Caco-2 (cell line): ENCODE measurements around the gene ALKBH6. TPM values are rescaled to one million over a fixed set of nuclear protein-coding genes. Genes with fewer than 3 reads are reported as not detected.

Source experiments
- BruUV-seq: library from RNA; stranded (reverse); fragments of 400-500 nt; replicated peaks from 2 replicates; lab custom pipeline; 2021; lab: Mats Ljungman, UMichigan
- CTCF ChIA-PET: fragments of 300-600 bp; sonication (Branson Sonifier 250); formaldehyde crosslinking; loops from one replicate; lab custom pipeline; 2022; ENCODE audit warnings: antibody characterized with exemption; lab: Charles Lee
- POLR2A ChIA-PET: fragments of 300-600 bp; sonication (Branson Sonifier 250); formaldehyde crosslinking; loops from one replicate; lab custom pipeline; 2022; ENCODE audit warnings: antibody characterized with exemption; lab: Charles Lee
- DNase-seq, 2 experiments: peaks; one replicate each; pipeline versions ENCODE4 v3.0.0 to v3.0.0-alpha.2; 2020 to 2022
- H3K27me3 ChIP-seq: replicated peaks from 2 replicates; pipeline ENCODE4 v1.6.0; 2011; ENCODE audit warnings: low read length; ENCODE audit not compliant: control insufficient read depth, insufficient read depth
- H3K36me3 ChIP-seq: 2 replicates; pipeline ENCODE4 v1.5.1; 2011; ENCODE audit warnings: low read length; ENCODE audit not compliant: control insufficient read depth, insufficient read depth
- H3K4me1 ChIP-seq: fragments of 250-450 bp; sonication (Bioruptor Pico); 2 replicates; pipeline ENCODE4 v1.5.1; 2020; ENCODE audit warnings: mild to moderate bottlenecking
- H3K4me3 ChIP-seq: 2 replicates; pipeline ENCODE4 v1.5.1; 2011; ENCODE audit warnings: low read depth, mild to moderate bottlenecking, control low read depth, low read length
- H3K9me3 ChIP-seq: fragments of 250-450 bp; sonication (Bioruptor Pico); 2 replicates; pipeline ENCODE4 v1.5.1; 2020; ENCODE audit warnings: mild to moderate bottlenecking, moderate library complexity
- H3K27ac Mint-ChIP-seq: one replicate; pipeline ENCODE4 v1.8.0; 2022; ENCODE audit warnings: mixed read lengths; ENCODE audit not compliant: unreplicated experiment
- H3K27me3 Mint-ChIP-seq: one replicate; pipeline ENCODE4 v1.8.0; 2022; ENCODE audit warnings: mixed read lengths; ENCODE audit not compliant: insufficient read depth, unreplicated experiment
- H3K36me3 Mint-ChIP-seq: one replicate; pipeline ENCODE4 v1.8.0; 2022; ENCODE audit warnings: mild to moderate bottlenecking, mixed read lengths; ENCODE audit not compliant: insufficient read depth, unreplicated experiment
- H3K4me1 Mint-ChIP-seq: one replicate; pipeline ENCODE4 v1.8.0; 2022; ENCODE audit warnings: low read depth, mixed read lengths; ENCODE audit not compliant: unreplicated experiment
- H3K4me3 Mint-ChIP-seq: one replicate; pipeline ENCODE4 v1.8.0; 2022; ENCODE audit warnings: mild to moderate bottlenecking, moderate library complexity, mixed read lengths; ENCODE audit not compliant: unreplicated experiment
- H3K9me3 Mint-ChIP-seq: one replicate; pipeline ENCODE4 v1.8.0; 2022; ENCODE audit warnings: mixed read lengths; ENCODE audit not compliant: unreplicated experiment
- intact Hi-C: fragments of 100-400 bp; cut with micrococcal nuclease; formaldehyde crosslinking; loops from one replicate; pipeline ENCODE4 v1.10.0; 2022; ENCODE audit not compliant: unreplicated experiment
- total RNA-seq: library from RNA; stranded (reverse); gene quantifications from 2 replicates; pipeline ENCODE4 v1.2.3, GENCODE V29; 2022
- TF ChIP-seq, protein P1 (sequence below), 2 experiments: fragments of 200-600 bp in 1 of 2; IDR thresholded peaks; 1 replicate in 1 of 2; 2 replicates in 1 of 2; pipeline versions ENCODE4 v1.5.1 to v1.8.0; 2011 to 2022; ENCODE audit warnings: antibody characterized with exemption in 1 of 2, control low read depth in 1 of 2, inconsistent platforms in 1 of 2, low read depth in 1 of 2, low read length in 1 of 2, mild to moderate bottlenecking in 1 of 2, moderate library complexity in 1 of 2; ENCODE audit not compliant: insufficient read depth in 1 of 2, severe bottlenecking in 1 of 2, unreplicated experiment in 1 of 2

Gene ALKBH6
- total RNA-seq, 1 experiment from 2014 or later, result 29.4 TPM

DNA sequence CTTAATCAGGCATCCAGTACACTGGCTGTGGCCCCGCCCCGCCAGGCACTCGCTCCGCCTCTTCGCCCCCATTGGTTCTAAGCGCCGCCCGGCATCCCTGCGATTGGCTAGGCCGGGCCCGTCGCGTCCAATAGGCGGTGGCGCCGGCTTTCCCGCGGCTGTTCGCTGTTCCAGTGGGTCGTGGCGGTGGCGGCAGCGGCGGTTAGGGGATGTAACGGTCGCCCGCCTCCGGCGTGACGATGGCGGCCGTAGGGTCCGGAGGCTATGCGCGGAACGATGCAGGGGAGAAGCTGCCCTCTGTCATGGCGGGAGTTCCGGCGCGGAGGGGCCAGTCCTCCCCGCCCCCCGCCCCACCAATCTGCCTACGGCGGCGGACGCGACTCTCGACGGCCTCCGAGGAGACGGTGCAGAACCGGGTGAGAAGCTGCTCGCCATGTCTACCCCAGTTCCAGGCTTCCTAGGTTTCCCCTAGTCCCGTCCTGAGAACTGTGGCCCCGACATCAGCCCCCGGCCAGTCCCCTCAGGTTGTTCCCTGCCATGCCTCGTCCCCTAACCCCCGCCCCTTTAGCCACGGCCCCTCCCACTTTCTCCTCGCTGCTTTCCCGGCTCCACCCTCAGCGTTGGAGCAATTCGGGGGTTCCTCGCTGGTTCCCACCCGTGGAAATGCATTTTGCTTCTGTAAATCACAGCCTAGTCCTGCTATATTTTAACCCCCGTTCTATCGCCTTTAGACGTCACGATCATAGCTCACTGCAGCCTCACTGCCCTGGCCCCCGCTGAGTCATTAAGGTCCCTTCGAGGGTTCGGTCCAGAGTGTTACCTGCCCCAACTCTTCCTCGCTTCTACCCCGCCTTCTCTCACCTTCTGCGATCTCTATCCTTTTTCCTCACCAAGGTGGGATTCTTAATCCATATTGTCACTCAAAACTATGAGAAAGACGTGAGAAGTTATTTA lies 41.0 kb upstream of the ALKBH6 start, which contains the start of gene WDR62:
WDR62 (plus strand) TSS at position 165 of the 954 bp plus-strand sequence; CDS start at position 240, 75 bp downstream.
- Mint-ChIP-seq H3K4me3 (peak within 1 kb of the TSS; percentile 88), H3K27ac (peak within 1 kb of the TSS; percentile 82), H3K27me3 (no peaks in the 10 kb centered on the region), H3K36me3 (peaks cover 47% of the 10 kb centered on the region), H3K4me1 (peaks cover 29% of the 10 kb centered on the region), H3K9me3 (no peaks in the 10 kb centered on the region)
- no TSS peak for BruUV-seq
- intact Hi-C loops, result loop anchor here (1.0 to 5.0 kb wide), 9 partner anchors 13 to 353 kb away; partner anchors contain the start of genes ALKBH6, HSPB6, SDHAF1 and SYNE4
- Histone ChIP-seq H3K36me3 (peaks cover 1% of the 10 kb centered on the region), H3K4me3 (peak within 1 kb of the TSS; percentile 61), H3K4me1 (peaks cover 25% of the 10 kb centered on the region; the same call in 1 of the 2 replicates), H3K9me3 (no peaks in the 10 kb centered on the region), H3K27me3 (no peaks in the 10 kb centered on the region)
- ChIA-PET CTCF (interaction anchor here (0.5 to 1.1 kb wide), 6 partner anchors 41 to 97 kb away, joined by 3 to 6 read pairs (median 5); partner anchors contain the start of gene ALKBH6), POLR2A (interaction anchor here (0.5 to 1.7 kb wide), 8 partner anchors 8 to 307 kb away, joined by 3 to 15 read pairs (median 4); partner anchors contain the start of genes ALKBH6, LIN37, POLR2I and SYNE4)
- DNase-seq, result peak; percentile 95 to 97
- TF ChIP-seq, protein P1, sequence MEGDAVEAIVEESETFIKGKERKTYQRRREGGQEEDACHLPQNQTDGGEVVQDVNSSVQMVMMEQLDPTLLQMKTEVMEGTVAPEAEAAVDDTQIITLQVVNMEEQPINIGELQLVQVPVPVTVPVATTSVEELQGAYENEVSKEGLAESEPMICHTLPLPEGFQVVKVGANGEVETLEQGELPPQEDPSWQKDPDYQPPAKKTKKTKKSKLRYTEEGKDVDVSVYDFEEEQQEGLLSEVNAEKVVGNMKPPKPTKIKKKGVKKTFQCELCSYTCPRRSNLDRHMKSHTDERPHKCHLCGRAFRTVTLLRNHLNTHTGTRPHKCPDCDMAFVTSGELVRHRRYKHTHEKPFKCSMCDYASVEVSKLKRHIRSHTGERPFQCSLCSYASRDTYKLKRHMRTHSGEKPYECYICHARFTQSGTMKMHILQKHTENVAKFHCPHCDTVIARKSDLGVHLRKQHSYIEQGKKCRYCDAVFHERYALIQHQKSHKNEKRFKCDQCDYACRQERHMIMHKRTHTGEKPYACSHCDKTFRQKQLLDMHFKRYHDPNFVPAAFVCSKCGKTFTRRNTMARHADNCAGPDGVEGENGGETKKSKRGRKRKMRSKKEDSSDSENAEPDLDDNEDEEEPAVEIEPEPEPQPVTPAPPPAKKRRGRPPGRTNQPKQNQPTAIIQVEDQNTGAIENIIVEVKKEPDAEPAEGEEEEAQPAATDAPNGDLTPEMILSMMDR (IDR thresholded peaks at IDR 0.05; ENCODE audit: insufficient read depth in 1 of 2, low read depth in 1 of 2, low read length in 1 of 2, severe bottlenecking in 1 of 2, unreplicated experiment in 1 of 2), result no peak

DNA sequence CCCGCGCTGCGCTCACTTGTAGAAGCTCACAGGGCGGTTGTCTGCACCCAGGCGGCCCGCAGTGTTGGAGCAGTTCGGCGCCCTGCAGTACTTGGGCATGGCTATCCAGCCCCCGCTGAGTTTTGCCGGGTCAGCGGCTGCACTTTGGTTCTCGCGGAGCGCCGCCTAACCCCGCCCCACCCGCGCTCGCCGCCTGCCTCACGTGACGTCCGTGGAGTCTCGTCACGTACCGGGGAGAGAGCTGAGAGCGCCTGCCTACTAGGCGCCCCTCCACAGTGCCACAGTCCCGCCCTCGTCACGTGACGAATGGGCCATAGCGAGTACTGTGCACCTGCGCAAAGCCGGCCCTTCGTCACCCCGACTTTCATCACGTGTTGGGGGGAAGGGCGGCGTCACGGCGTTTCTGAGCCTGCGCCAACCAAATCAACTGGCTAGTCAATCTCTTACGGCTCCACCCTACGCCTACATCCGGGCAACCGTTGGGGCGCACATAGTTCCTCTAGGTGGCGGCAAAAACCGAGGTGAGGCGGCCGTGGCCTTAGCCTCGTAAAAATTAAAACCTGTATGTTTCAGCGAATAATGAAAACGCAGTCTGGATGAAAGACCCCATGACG lies 40.2 kb upstream of the ALKBH6 start, which contains the start of gene THAP8:
THAP8 (minus strand) TSS at position 167 of the 614 bp plus-strand sequence; CDS start at position 99, 68 bp downstream.
- H3K27me3 Mint-ChIP-seq, result no peaks in the 10 kb centered on the region
- ChIA-PET CTCF (interaction anchor here (0.8 to 1.1 kb wide), 4 partner anchors 40 to 74 kb away, joined by 3 to 6 read pairs (median 5); partner anchors contain the start of genes ALKBH6 and SYNE4), POLR2A (interaction anchor here (0.5 to 1.7 kb wide), 7 partner anchors 12 to 306 kb away, joined by 3 to 15 read pairs (median 10); partner anchors contain the start of genes ALKBH6, LIN37, POLR2I and SYNE4)
- Histone ChIP-seq H3K4me1 (peaks cover 22% of the 10 kb centered on the region; the same call in 1 of the 2 replicates), H3K9me3 (no peaks in the 10 kb centered on the region), H3K27me3 (no peaks in the 10 kb centered on the region), H3K4me3 (peak within 1 kb of the TSS; percentile 61), H3K36me3 (peaks cover 1% of the 10 kb centered on the region)
- DNase-seq, result peak; percentile 99 to 100
- peaks cover 25% of the 10 kb centered on the region for H3K4me1 Mint-ChIP-seq
- H3K27ac Mint-ChIP-seq, result peak within 1 kb of the TSS; percentile 82
- intact Hi-C loops, result loop anchor here (1.0 to 5.0 kb wide), 9 partner anchors 12 to 352 kb away; partner anchors contain the start of genes ALKBH6, HSPB6, SDHAF1 and SYNE4
- TF ChIP-seq, protein P1 (IDR thresholded peaks at IDR 0.05; ENCODE audit: insufficient read depth in 1 of 2, low read depth in 1 of 2, low read length in 1 of 2, severe bottlenecking in 1 of 2, unreplicated experiment in 1 of 2), result peak in 1 of 2 experiments; percentile 43
- H3K9me3 Mint-ChIP-seq, result no peaks in the 10 kb centered on the region
- H3K36me3 Mint-ChIP-seq, result peaks cover 47% of the 10 kb centered on the region
- BruUV-seq, result no TSS peak
- H3K4me3 Mint-ChIP-seq, result peak within 1 kb of the TSS; percentile 88
